GM23248 (cell line): ENCODE measurements around the gene MLLT10. TPM values are rescaled to one million over a fixed set of nuclear protein-coding genes. Genes with fewer than 3 reads are reported as not detected.

Source experiments
- DNase-seq: peaks from one replicate; pipeline ENCODE4 v3.0.0-alpha.2; 2015
- H2AFZ ChIP-seq: fragments of 200-600 bp; sonication (generic); 2 replicates; pipeline ENCODE4 v1.6.1; 2016; ENCODE audit warnings: antibody characterized with exemption
- H3F3A ChIP-seq: fragments of 200-600 bp; sonication (generic); 2 replicates; pipeline ENCODE4 v1.6.1; 2016; ENCODE audit warnings: mild to moderate bottlenecking, antibody characterized with exemption, mixed run types; ENCODE audit not compliant: insufficient read depth
- H3K27ac ChIP-seq: fragments of 200-600 bp; sonication (generic); 2 replicates; pipeline ENCODE4 v1.5.1; 2016; ENCODE audit warnings: mild to moderate bottlenecking
- H3K27me3 ChIP-seq: fragments of 200-600 bp; sonication (generic); replicated peaks from 2 replicates; pipeline ENCODE4 v1.6.1; 2016; ENCODE audit warnings: mild to moderate bottlenecking; ENCODE audit not compliant: insufficient read depth
- H3K36me3 ChIP-seq: fragments of 200-600 bp; sonication (generic); 2 replicates; pipeline ENCODE4 v1.6.1; 2016; ENCODE audit warnings: low read depth, mild to moderate bottlenecking
- H3K4me1 ChIP-seq: fragments of 200-600 bp; sonication (generic); 2 replicates; pipeline ENCODE4 v1.6.1; 2016; ENCODE audit warnings: mild to moderate bottlenecking; ENCODE audit not compliant: insufficient read depth
- H3K4me2 ChIP-seq: fragments of 200-600 bp; sonication (generic); one replicate; pipeline ENCODE4 v1.6.1; 2016; ENCODE audit warnings: mild to moderate bottlenecking; ENCODE audit not compliant: unreplicated experiment
- H3K4me3 ChIP-seq: fragments of 200-600 bp; sonication (generic); 2 replicates; pipeline ENCODE4 v1.5.1; 2016; ENCODE audit warnings: mild to moderate bottlenecking
- H3K79me2 ChIP-seq: fragments of 200-600 bp; sonication (generic); 2 replicates; pipeline ENCODE4 v1.6.1; 2016; ENCODE audit warnings: mild to moderate bottlenecking; ENCODE audit not compliant: insufficient read depth
- H3K9ac ChIP-seq: fragments of 200-600 bp; sonication (generic); 2 replicates; pipeline ENCODE4 v1.6.1; 2016; ENCODE audit warnings: mild to moderate bottlenecking
- H3K9me2 ChIP-seq: fragments of 200-600 bp; sonication (generic); 2 replicates; pipeline ENCODE4 v1.6.1; 2016; ENCODE audit warnings: mixed run types, mild to moderate bottlenecking, moderate library complexity; ENCODE audit not compliant: insufficient read depth
- H3K9me3 ChIP-seq: fragments of 200-600 bp; sonication (generic); one replicate; pipeline ENCODE4 v1.6.1; 2017; ENCODE audit warnings: low read depth
- H4K20me1 ChIP-seq: fragments of 200-600 bp; sonication (generic); 2 replicates; pipeline ENCODE4 v1.6.0; 2016; ENCODE audit not compliant: insufficient read depth
- EZH2 ChIP-seq: fragments of 200-600 bp; sonication (generic); IDR thresholded peaks from 2 replicates; pipeline ENCODE4 v1.6.1; 2018; ENCODE audit warnings: antibody characterized with exemption, mild to moderate bottlenecking; ENCODE audit not compliant: insufficient read depth, poor library complexity, severe bottlenecking
- EZH2phosphoT487 ChIP-seq: fragments of 200-600 bp; sonication (generic); IDR thresholded peaks from 2 replicates; pipeline ENCODE4 v1.6.1; 2018; ENCODE audit warnings: antibody characterized with exemption, moderate library complexity, mild to moderate bottlenecking, low read depth; ENCODE audit not compliant: insufficient read depth
- whole genome bisulfite sequencing, 2 experiments: methylation state at CpG; one replicate each; pipeline ENCODE4 v1.1.6; 2015 to 2017; ENCODE audit warnings: low lambda C conversion rate in 2 of 2, low coverage in 1 of 2; ENCODE audit errors: missing lambda C conversion rate in 2 of 2; 5-methylcytosine and 5-hydroxymethylcytosine counted together
- in situ Hi-C: fragments of 300-500 bp; cut with MboI; formaldehyde crosslinking; loops from 2 replicates; pipeline ENCODE4 v1.15.0; 2020
- polyA plus RNA-seq: library from polyadenylated mRNA; unstranded; fragments of >200 nt; fragmentation: Nextera tagmentation; extraction: Ambion mirVana; gene quantifications from 2 replicates; pipeline ENCODE4 v1.2.1, GENCODE V29; 2016
- total RNA-seq: library from RNA; depleted of rRNA; stranded (reverse); fragments of >200 nt; shearing (Covaris generic); gene quantifications from 2 replicates; pipeline ENCODE4 v1.2.3, GENCODE V29; 2014

The MLLT10 gene
- total and polyA plus RNA-seq, 2 experiments from 2014 or later: 8.9 to 19.8 TPM

DNA sequence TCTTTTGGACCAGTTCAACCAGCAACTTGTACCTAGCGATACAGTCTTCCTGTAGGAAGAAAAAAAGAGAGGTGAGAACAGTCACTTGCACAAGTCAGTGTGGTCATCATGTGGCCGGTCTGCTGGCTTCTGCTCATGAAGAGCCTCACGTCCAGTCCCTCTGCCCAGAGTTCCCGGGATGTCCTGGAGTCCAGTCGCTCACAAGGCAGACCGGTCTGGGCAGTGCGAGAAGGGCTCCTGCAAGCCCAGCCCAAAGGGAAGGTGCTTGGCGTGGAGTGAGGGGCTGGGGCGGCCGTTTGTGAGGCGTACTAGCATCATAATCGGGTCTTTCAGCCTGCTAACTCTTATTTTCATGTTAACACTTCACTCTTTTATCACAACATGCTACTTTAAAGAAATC is 222.7 kb downstream of the MLLT10 start:
- 92 to 94% methylated on average over 12 of the region's 12 CpGs for WGBS, 2 experiments
- in situ Hi-C loops: no loop called here
- no peak overlapping the region for H3K9ac ChIP-seq

DNA sequence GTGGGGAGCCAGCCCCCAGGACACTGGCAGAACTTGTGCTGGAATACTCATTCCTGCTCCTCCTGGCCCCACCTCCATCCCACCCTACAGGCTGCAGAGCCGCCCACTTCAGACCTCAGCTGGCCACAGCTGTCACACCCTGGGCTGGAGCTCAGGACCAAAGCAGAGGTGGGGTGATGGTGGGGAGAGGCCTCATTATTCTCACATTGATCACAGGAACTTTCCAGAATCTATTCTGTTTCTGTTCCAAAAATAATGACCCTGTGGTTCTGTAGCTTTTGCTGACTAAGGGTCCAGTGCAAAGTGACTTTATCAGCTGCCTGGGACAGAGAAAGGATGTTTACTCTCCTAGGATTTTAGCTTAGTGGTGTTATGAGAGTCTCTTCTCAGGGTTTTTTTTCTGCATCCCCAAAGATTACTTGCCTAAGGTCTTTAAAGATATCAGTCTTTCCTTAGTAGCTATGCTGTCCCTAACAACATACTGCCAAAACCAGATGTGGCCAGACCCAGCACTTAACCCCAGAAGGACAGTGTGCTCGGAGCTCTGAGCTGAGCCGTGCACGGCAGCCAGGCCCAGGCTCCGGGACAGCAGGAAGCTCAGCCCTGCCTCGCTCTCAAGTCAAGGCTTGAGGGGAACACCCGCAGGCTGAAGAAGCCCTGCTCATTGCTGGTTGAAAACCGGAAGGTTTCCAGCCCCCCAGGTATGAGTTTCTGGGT is 223.3 kb downstream of the MLLT10 start:
- WGBS, 2 experiments: 87 to 95% methylated on average over 8 of the region's 8 CpGs
- Histone ChIP-seq H3K9ac (no peak overlapping the region), H3K4me3 (no peak overlapping the region), H3K9me2 (no peaks in the 10 kb centered on the region), H2AFZ (no peak overlapping the region), H3K4me2 (no peak overlapping the region), H3K9me3 (no peaks in the 10 kb centered on the region), H3K27ac (no peak overlapping the region), H3K36me3 (no peaks in the 10 kb centered on the region), H3K27me3 (no peaks in the 10 kb centered on the region), H3K79me2 (no peaks in the 10 kb centered on the region), H3K4me1 (no peaks in the 10 kb centered on the region), H4K20me1 (no peaks in the 10 kb centered on the region), H3F3A (no peaks in the 10 kb centered on the region)
- no peak for DNase-seq
- in situ Hi-C loops: no loop called here
- no peak for TF ChIP-seq EZH2phosphoT487
- TF ChIP-seq EZH2: no peak

More for the DNA sequence above, 222.7 kb downstream of the MLLT10 start:
- Histone ChIP-seq H3K27ac (no peak overlapping the region), H3K4me2 (no peak overlapping the region), H3K9me2 (no peaks in the 10 kb centered on the region), H3K9me3 (no peaks in the 10 kb centered on the region), H3F3A (no peaks in the 10 kb centered on the region), H3K4me3 (no peak overlapping the region), H3K79me2 (no peaks in the 10 kb centered on the region), H3K36me3 (no peaks in the 10 kb centered on the region), H3K27me3 (no peaks in the 10 kb centered on the region), H3K4me1 (no peaks in the 10 kb centered on the region), H2AFZ (no peak overlapping the region), H4K20me1 (no peaks in the 10 kb centered on the region)
- DNase-seq: no peak
- TF ChIP-seq EZH2phosphoT487 (no peak), EZH2 (no peak)

DNA sequence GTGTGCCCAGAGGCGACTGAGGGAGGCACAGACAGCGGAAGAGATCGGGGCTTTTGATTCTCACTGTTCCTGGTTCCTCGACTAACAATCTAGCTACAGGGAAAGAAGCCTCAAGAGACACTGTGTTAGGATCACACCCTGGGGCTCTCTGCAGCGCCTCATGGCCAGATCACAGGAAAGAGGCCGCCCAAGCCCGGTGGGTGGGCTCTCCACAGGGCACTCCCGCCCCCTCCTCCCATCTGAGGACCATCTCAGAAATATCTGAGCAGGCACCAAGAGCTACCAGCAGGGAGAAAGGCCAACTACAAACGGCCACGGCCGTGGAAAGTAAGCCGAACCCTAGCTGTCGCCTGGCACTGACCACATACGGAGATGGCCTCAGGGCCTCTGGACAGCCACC is 224.2 kb downstream of the MLLT10 start:
- Histone ChIP-seq H3K36me3 (no peaks in the 10 kb centered on the region), H3K4me1 (no peaks in the 10 kb centered on the region), H4K20me1 (no peaks in the 10 kb centered on the region), H3K4me2 (no peak overlapping the region), H3K4me3 (no peak overlapping the region), H3K9ac (no peak overlapping the region), H3K27me3 (no peaks in the 10 kb centered on the region), H3K79me2 (no peaks in the 10 kb centered on the region), H3K9me2 (no peaks in the 10 kb centered on the region), H3K27ac (no peak overlapping the region), H3K9me3 (no peaks in the 10 kb centered on the region), H3F3A (no peaks in the 10 kb centered on the region), H2AFZ (no peak overlapping the region)
- TF ChIP-seq EZH2 (no peak), EZH2phosphoT487 (no peak)
- no peak for DNase-seq
- in situ Hi-C loops: no loop called here
- WGBS, 2 experiments: 80 to 86% methylated on average over 13 to 14 of the region's 14 CpGs

- H3F3A ChIP-seq: no peaks in the 10 kb centered on the region
- TF ChIP-seq EZH2phosphoT487 (no peak), EZH2 (no peak)
- H3K79me2 ChIP-seq: no peaks in the 10 kb centered on the region
- no peak for DNase-seq
- H3K27ac ChIP-seq: no peak overlapping the region
- H3K4me2 ChIP-seq: no peak overlapping the region
- no peaks in the 10 kb centered on the region for H3K9me3 ChIP-seq
- no peaks in the 10 kb centered on the region for H3K4me1 ChIP-seq
- H3K27me3 ChIP-seq: no peaks in the 10 kb centered on the region
- H2AFZ ChIP-seq: no peak overlapping the region
- no peaks in the 10 kb centered on the region for H4K20me1 ChIP-seq
- in situ Hi-C loops: no loop called here
- no peak overlapping the region for H3K4me3 ChIP-seq
- no peaks in the 10 kb centered on the region for H3K36me3 ChIP-seq
- WGBS, 2 experiments: 98 to 99% methylated on average over 7 of the region's 7 CpGs
- H3K9ac ChIP-seq: no peak overlapping the region
- H3K9me2 ChIP-seq: no peaks in the 10 kb centered on the region
Observed at GRCh38 chr10:21758696-21759095, 224.7 kb downstream of the MLLT10 start.

- no peak for TF ChIP-seq EZH2
- TF ChIP-seq EZH2phosphoT487: no peak
- no peak overlapping the region for H3K4me3 ChIP-seq
- 93 to 94% methylated on average over 21 of the region's 21 CpGs for WGBS, 2 experiments
Observed at GRCh38 chr10:21759232-21759631, 225.2 kb downstream of the MLLT10 start.

More at GRCh38 chr10:21759232-21759631, 225.2 kb downstream of the MLLT10 start:
- DNase-seq: no peak
- in situ Hi-C loops: no loop called here
- no peaks in the 10 kb centered on the region for H4K20me1 ChIP-seq
- no peak overlapping the region for H3K9ac ChIP-seq
- no peaks in the 10 kb centered on the region for H3K79me2 ChIP-seq
- no peaks in the 10 kb centered on the region for H3K27me3 ChIP-seq
- H3K9me2 ChIP-seq: no peaks in the 10 kb centered on the region
- H3K9me3 ChIP-seq: no peaks in the 10 kb centered on the region
- no peak overlapping the region for H3K4me2 ChIP-seq
- H2AFZ ChIP-seq: no peak overlapping the region
- H3F3A ChIP-seq: no peaks in the 10 kb centered on the region
- no peak overlapping the region for H3K27ac ChIP-seq
- no peaks in the 10 kb centered on the region for H3K4me1 ChIP-seq
- H3K36me3 ChIP-seq: no peaks in the 10 kb centered on the region
